ENCODE results near the gene CDC7.
"Not testable (repeated sequence)": the region's sequence is repeated elsewhere in the genome, so short reads cannot be mapped to it uniquely, and the experiment has no call there.

Gene CDC7

DNA sequence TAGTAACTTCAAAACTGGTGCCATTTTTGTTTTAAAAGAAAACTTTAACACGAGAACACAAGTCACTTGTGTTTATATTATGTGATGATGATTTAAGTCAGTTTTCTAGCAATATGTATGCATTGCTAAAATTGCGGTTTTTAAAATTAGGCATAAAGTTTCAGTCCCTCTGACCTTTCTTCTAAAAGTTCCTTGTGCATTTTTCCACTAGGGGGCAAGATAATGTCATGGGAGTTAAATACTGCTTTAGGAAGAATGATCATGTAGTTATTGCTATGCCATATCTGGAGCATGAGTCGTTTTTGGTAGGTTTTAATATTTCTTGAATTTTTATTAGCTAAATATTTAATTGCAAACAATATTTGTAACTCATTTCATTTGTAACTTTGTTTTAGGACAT lies 10.7 kb downstream of the CDC7 start:
- DNase-seq (ENCODE audit: low read depth) = no peak

DNA sequence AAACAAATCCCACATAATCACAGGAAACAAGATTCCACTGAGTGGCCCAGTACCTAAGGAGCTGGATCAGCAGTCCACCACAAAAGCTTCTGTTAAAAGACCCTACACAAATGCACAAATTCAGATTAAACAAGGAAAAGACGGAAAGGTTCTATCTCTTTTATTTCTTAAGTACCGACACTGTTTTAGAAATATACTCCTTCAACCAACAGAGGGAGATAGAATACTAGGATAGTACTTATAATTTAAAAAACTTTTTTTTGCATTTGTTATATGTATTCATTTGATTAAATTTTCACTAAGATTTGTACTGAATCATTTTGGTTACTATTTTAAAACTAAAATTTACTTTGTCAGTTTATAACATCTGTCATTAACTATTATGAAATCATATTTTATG lies 12.5 kb downstream of the CDC7 start:
- DNase-seq (ENCODE audit: low read depth) = no peak

- no peak for DNase-seq (ENCODE audit: low read depth)
Observed at GRCh38 chr1:91513706-91514105, 13.1 kb downstream of the CDC7 start.

DNA sequence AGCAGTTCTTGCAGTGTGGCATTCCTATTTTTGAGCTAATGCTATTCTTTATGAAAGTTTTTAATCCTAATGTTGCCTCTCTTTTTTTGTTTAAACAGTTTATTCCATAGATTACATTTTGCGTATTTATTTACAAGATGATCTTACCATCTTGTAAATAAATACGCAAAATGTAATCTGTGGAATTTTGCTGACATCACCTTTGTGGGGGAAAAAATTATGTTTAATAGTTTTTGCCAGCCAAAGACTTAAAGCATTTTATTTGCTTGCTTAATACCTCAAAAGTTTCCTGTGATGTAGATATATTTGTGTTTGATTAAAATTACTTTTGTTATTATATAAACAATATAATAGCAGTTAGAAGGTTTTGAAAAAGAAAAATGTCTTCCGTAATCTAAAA lies 15.3 kb downstream of the CDC7 start:
- DNase-seq (ENCODE audit: low read depth) = no peak

DNA sequence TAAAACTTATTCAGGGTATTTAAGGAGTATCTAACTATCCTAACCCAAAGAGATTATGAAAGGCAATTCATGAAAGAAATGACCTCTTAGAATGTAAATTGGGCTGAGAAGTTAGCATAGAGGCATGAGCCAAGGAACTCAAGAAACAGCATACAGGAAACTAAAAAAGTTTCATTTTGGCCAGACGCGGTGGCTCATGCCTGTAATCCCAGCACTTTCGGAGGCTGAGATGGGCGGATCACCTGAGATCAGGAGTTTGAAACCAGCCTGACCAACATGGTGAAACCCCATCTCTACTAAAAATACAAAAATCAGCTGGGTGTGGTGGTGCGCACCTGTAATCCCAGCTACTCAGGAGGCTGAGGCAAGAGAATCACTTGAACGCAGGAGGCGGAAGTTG lies 16.0 kb downstream of the CDC7 start:
- not testable (repeated sequence) for DNase-seq (ENCODE audit: low read depth)

- not testable (repeated sequence) for DNase-seq (ENCODE audit: low read depth)
Observed at GRCh38 chr1:91519167-91519566, 18.5 kb downstream of the CDC7 start.

DNA sequence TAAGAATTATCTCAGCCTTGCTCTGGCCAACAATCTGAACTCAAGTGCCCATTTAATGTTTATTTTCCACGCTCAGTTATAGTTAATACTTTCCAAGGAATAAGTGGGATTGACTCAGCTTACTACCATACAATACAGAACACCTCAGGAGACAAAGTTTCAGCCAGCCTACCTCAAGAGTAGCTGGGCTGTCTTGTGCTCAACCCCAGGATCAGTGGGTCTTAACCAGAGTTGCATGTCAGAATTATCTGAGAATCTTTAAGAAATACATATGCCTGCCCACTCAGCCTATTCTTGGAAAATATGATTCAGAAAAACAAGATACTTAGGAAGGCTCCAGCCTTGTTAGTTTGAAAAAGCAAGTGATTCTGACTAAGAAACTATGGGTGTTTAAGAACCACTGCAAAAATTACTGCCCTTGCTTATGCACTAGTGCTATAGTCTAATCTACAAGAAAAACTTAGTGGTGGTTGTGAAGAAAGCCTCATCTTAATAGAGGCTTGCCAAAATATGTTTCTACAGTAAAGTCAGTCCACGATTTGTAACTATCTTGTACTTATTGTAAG lies 20.4 kb downstream of the CDC7 start:
- DNase-seq (ENCODE audit: low read depth) = no peak

- DNase-seq (ENCODE audit: low read depth) = no peak
Observed at GRCh38 chr1:91523482-91523881, 22.8 kb downstream of the CDC7 start.

GRCh38 chr1:91526496-91526895 lies 25.8 kb downstream of the CDC7 start:
- DNase-seq (ENCODE audit: low read depth) = no peak

- no peak for DNase-seq (ENCODE audit: low read depth)
Observed at GRCh38 chr1:91527266-91527765, 26.7 kb downstream of the CDC7 start.

DNA sequence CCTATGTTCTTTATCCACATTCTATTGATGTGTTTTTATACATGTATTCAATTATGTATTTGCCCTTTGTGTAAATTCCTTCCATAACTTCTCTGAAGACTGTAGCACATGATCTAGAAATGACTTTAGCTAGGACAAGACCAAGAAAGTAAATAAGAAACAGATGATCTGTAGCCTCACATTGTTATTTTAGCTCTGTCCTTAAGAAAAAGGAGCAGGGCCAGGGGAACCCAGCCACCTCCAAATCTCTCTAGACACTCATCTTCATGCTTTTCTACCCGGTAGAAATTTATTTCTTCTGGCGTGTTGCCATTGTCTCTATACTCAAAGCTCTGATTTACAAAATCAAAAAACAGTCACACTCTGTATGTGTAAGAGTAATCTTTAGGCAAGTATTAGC lies 27.1 kb downstream of the CDC7 start:
- DNase-seq (ENCODE audit: low read depth) = no peak

DNA sequence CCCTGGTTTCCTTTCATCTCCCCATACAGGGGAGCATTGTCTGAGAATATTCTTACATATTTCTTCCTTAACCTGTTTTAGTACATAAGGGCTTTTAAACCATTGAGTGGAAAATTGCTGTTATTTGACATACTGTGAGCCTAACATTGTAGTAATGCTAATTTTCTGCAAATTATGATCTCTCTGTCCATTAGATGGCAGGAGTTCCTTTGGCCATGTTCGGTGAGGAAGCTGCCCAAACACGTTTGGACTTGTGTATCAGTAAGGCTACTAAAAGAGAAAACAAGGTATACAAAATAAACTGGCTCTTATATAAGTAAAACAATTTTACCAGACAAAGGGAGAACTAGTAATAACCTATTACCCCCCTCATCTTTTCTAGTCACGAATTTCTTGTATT lies 29.2 kb downstream of the CDC7 start:
- no peak for DNase-seq (ENCODE audit: low read depth)

GRCh38 chr1:91533361-91534024 lies 32.8 kb downstream of the CDC7 start:
- no peak for DNase-seq (ENCODE audit: low read depth)

GRCh38 chr1:91535441-91535840 lies 34.8 kb downstream of the CDC7 start:
- no peak for DNase-seq (ENCODE audit: low read depth)

- no peak for DNase-seq (ENCODE audit: low read depth)
Observed at GRCh38 chr1:91537281-91537986, 36.8 kb downstream of the CDC7 start.

DNA sequence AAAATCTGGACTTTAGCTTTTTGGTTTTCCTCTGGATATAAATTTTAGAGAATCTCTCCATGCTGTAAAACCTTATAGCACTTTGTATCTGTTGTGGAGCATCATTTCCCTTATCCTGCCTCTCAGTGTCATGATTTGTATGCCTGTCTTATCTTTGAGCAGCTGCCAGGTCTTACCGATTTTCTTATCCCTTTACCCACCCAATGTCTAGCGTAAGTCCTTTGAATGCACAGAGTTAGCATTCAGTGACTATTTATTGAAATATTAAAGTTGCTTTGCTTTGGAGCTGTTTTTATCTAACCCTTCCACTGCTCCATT lies 37.3 kb downstream of the CDC7 start:
- DNase-seq (ENCODE audit: low read depth) = no peak

DNA sequence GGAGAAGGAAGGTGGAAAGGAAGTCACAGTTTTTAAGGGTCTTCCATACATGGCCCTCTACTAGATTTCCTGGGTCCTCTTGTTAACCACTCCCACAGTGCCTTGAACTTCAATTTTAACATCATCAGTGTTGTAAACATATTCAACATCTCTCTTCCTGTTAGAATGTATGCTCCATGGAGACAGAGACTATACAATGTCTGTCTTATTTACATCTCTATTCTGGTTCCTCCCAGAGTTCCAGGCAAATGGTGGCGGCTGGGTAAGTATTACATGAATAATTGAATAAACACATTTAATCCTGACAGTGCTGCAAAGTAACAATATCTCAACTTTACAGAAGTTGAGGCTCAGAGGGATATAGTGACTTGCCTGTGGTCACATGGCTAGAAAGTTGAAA lies 40.3 kb downstream of the CDC7 start:
- DNase-seq (ENCODE audit: low read depth) = no peak

- no peak for DNase-seq (ENCODE audit: low read depth)
Observed at GRCh38 chr1:91541918-91542533, 41.4 kb downstream of the CDC7 start.

GRCh38 chr1:91545506-91546300 lies 45.1 kb downstream of the CDC7 start:
- no peak for DNase-seq (ENCODE audit: low read depth)

GRCh38 chr1:91546301-91546581 lies 45.6 kb downstream of the CDC7 start:
- DNase-seq (ENCODE audit: low read depth) = no peak

GRCh38 chr1:91546876-91547275 lies 46.2 kb downstream of the CDC7 start:
- no peak for DNase-seq (ENCODE audit: low read depth)

DNA sequence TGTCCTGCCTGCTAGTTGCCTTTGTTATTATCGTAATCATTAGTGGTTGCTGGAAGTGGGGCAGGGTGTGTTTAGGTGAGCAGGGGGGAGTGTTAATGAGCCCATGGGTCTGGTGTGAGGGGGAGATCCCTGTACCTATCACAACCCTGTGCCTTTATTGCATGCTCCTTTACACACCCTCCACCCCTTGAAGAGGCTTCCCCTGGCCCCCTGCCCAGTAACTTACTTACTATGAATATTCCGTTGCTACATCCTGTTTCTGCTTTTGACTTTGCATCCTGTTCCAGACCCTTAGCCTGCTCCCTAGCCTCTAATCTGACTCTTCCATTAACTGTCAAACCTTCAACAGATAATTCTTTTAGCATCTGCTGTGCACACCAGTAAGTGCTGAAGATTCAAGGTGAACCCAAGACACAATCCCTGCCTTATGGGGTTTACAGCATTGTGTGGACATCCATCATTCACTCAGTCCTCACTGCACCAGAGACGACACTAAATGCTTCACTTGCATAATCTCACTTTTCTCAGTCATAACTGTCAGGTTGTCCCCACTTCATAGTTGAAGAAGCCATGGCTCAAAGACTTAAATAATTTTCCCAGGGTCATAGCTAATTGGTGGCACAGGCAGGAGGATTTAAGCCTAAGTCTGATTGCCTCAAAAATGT lies 47.9 kb downstream of the CDC7 start:
- DNase-seq (ENCODE audit: low read depth) = no peak
